SK-N-SH treated with all-trans-retinoic acid at 6 μM for 48 hours (cell line): Measurements from ENCODE around the gene CHRNB2.

Experiments
- CREB5 ChIP-seq: fragments of 250-450 bp; sonication (Bioruptor Pico); IDR thresholded peaks from 2 replicates; pipeline ENCODE4 v1.5.1; 2020; ENCODE audit warnings: low read depth, mild to moderate bottlenecking, moderate library complexity
- CSDC2 ChIP-seq: fragments of 250-450 bp; sonication (Bioruptor Pico); IDR thresholded peaks from 2 replicates; pipeline ENCODE4 v1.5.0; 2020; ENCODE audit warnings: mild to moderate bottlenecking, moderate library complexity
- GLIS3 ChIP-seq: fragments of 250-450 bp; sonication (Bioruptor Pico); IDR thresholded peaks from 2 replicates; pipeline ENCODE4 v1.5.0; 2020; ENCODE audit warnings: mild to moderate bottlenecking, moderate library complexity
- ISL1 ChIP-seq: fragments of 250-450 bp; sonication (Bioruptor Pico); IDR thresholded peaks from 2 replicates; pipeline ENCODE4 v2.1.2; 2022; ENCODE audit warnings: mild to moderate bottlenecking, moderate library complexity
- PATZ1 ChIP-seq: fragments of 250-450 bp; sonication (Bioruptor Pico); IDR thresholded peaks from 2 replicates; pipeline ENCODE4 v1.8.0; 2020; ENCODE audit warnings: mild to moderate bottlenecking, moderate library complexity, borderline replicate concordance
- POU6F1 ChIP-seq: fragments of 250-450 bp; sonication (Bioruptor Pico); IDR thresholded peaks from 2 replicates; pipeline ENCODE4 v1.8.0; 2021; ENCODE audit warnings: low read depth, mild to moderate bottlenecking, moderate library complexity, borderline replicate concordance
- RARB ChIP-seq: fragments of 250-450 bp; sonication (Bioruptor Pico); IDR thresholded peaks from 2 replicates; pipeline ENCODE4 v1.8.0; 2021; ENCODE audit warnings: mild to moderate bottlenecking, moderate library complexity
- TOX ChIP-seq: fragments of 250-450 bp; sonication (Bioruptor Pico); IDR thresholded peaks from 2 replicates; pipeline ENCODE4 v1.8.0; 2021; ENCODE audit warnings: mild to moderate bottlenecking, moderate library complexity, borderline replicate concordance
- TSHZ2 ChIP-seq: fragments of 250-450 bp; sonication (Bioruptor Pico); IDR thresholded peaks from 2 replicates; pipeline ENCODE4 v1.5.0; 2020; ENCODE audit warnings: mild to moderate bottlenecking, moderate library complexity
- ZFP3 ChIP-seq: fragments of 250-450 bp; sonication (Bioruptor Pico); IDR thresholded peaks from 2 replicates; pipeline ENCODE4 v1.5.0; 2020; ENCODE audit warnings: mild to moderate bottlenecking, moderate library complexity
- ZFP30 ChIP-seq: fragments of 450-650 bp; formaldehyde crosslinking; IDR thresholded peaks from 2 replicates; pipeline ENCODE4 v1.5.0; 2022; ENCODE audit warnings: mild to moderate bottlenecking, moderate library complexity
- ZNF70 ChIP-seq: fragments of 450-650 bp; formaldehyde crosslinking; IDR thresholded peaks from 2 replicates; pipeline ENCODE4 v1.5.0; 2020; ENCODE audit warnings: mild to moderate bottlenecking, moderate library complexity
- ZNF8 ChIP-seq: fragments of 450-650 bp; formaldehyde crosslinking; IDR thresholded peaks from 2 replicates; pipeline ENCODE4 v1.5.0; 2020; ENCODE audit warnings: mild to moderate bottlenecking, moderate library complexity

DNA sequence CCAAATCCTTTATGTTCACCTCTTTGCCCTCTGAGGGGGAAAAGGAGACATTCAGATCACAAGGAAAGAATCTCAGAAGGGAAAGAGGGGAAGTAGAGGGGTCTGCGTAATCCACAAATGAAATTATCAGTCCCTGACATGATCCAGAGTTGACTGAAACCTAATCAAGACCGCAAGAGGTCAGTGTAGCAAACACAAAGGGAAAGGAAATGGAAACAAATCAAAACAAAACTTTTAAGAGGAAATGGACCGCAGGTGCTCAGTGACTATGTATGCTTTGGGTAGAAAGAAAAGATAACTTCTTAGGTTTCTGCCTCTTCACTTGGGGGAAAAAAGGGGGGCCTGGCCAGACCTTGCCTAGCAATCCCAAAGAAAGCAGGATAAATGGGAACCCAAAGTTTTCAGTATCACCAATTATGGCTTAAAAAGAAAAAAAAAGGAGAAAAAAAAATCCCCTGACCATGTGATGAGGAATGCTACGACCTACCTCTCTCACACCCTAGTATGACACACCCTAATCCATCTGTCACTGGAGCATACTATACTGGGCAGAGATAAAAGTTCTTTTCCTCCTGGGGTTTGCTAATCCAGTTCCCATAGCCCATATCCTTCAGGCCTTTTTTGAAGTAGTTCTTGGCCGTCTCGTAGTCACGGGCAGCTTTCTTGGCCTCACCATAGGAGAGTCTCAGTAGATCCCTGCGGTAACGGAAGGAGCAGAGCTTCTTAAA lies 16.9 kb downstream of the CHRNB2 start:
- TF ChIP-seq POU6F1 (CRISPR knock-in tag), result no peak
- TF ChIP-seq CSDC2 (CRISPR knock-in tag), result no peak
- no peak for TF ChIP-seq ZFP30 (CRISPR knock-in tag)
- no peak for TF ChIP-seq ZNF8 (CRISPR knock-in tag)
- no peak for TF ChIP-seq CREB5 (CRISPR knock-in tag)
- TF ChIP-seq TOX, result no peak
- TF ChIP-seq TSHZ2 (CRISPR knock-in tag), result no peak
- no peak for TF ChIP-seq ISL1 (CRISPR knock-in tag)
- no peak for TF ChIP-seq RARB
- no peak for TF ChIP-seq GLIS3 (CRISPR knock-in tag)
- no peak for TF ChIP-seq ZFP3 (CRISPR knock-in tag)
- no peak for TF ChIP-seq PATZ1 (CRISPR knock-in tag)
- TF ChIP-seq ZNF70, result no peak
